Suprapubic skin (tissue), 4 donors: Measurements from ENCODE around the gene NRSN1. TPM values are rescaled to one million over a fixed set of nuclear protein-coding genes. Genes with fewer than 3 reads are reported as not detected.

ENCODE experiments used
- DNase-seq, 2 donors: peaks; one replicate each; pipeline ENCODE4 v3.0.0-alpha.2; 2019; ENCODE audit warnings: low spot score in 2 of 2
- H3K27ac ChIP-seq: fragments of 200-600 bp; sonication (generic); one replicate; pipeline ENCODE4 v1.5.1; 2019
- H3K27me3 ChIP-seq: fragments of 200-600 bp; sonication (generic); one replicate; pipeline ENCODE4 v1.5.1; 2019
- H3K36me3 ChIP-seq: fragments of 200-600 bp; sonication (generic); one replicate; pipeline ENCODE4 v1.5.1; 2019
- H3K4me1 ChIP-seq: fragments of 200-600 bp; sonication (generic); one replicate; pipeline ENCODE4 v1.5.1; 2019
- H3K4me3 ChIP-seq: fragments of 200-600 bp; sonication (generic); one replicate; pipeline ENCODE4 v1.5.1; 2019; ENCODE audit warnings: mild to moderate bottlenecking
- H3K9me3 ChIP-seq: fragments of 200-600 bp; sonication (generic); one replicate; pipeline ENCODE4 v1.5.1; 2019
- CTCF ChIP-seq, 2 donors: fragments of 200-600 bp in 1 of 2; fragments of 450-650 bp in 1 of 2; sonication (generic) in 1 of 2; IDR thresholded peaks; one replicate each; pipeline ENCODE4 v1.5.1; 2016 to 2019; ENCODE audit warnings: antibody characterized with exemption in 2 of 2, mild to moderate bottlenecking in 1 of 2, moderate library complexity in 1 of 2
- EP300 ChIP-seq: sonication (generic); formaldehyde crosslinking; IDR thresholded peaks from one replicate; pipeline ENCODE4 v1.6.1; 2017; ENCODE audit warnings: antibody characterized with exemption
- POLR2A ChIP-seq, 2 donors: fragments of 450-650 bp; IDR thresholded peaks; one replicate each; pipeline ENCODE4 v1.6.1; 2017; ENCODE audit warnings: antibody characterized with exemption in 2 of 2, mild to moderate bottlenecking in 2 of 2, moderate library complexity in 2 of 2
- POLR2AphosphoS5 ChIP-seq, 3 donors: sonication (generic); formaldehyde crosslinking; IDR thresholded peaks; one replicate each; pipeline ENCODE4 v1.6.1; 2017; ENCODE audit warnings: antibody characterized with exemption in 3 of 3
- WGBS: methylation state at CpG from one replicate; pipeline ENCODE4 v1.1.5; 2018; 5-methylcytosine and 5-hydroxymethylcytosine counted together
- total RNA-seq, 4 donors: library from RNA; depleted of rRNA; stranded (reverse); fragments of >200 nt; gene quantifications; one replicate each; pipeline ENCODE4 v1.1.0, GENCODE V29; 2016

The NRSN1 gene
- total RNA-seq, 4 donors from 2014 or later: not detected

- 72% methylated on average over 5 of the region's 5 CpGs for WGBS
- Histone ChIP-seq H3K27ac (no peak overlapping the region), H3K4me3 (no peak overlapping the region), H3K27me3 (no peaks in the 10 kb centered on the region), H3K4me1 (no peaks in the 10 kb centered on the region), H3K36me3 (no peaks in the 10 kb centered on the region), H3K9me3 (no peaks in the 10 kb centered on the region)
- DNase-seq: no peak
- TF ChIP-seq POLR2A (IDR thresholded peaks at IDR 0.05) (no peak), POLR2AphosphoS5 (IDR thresholded peaks at IDR 0.05) (no peak), CTCF (IDR thresholded peaks at IDR 0.05) (no peak)
Observed at GRCh38 chr6:24106291-24106690, 19.7 kb upstream of the NRSN1 start.

DNA sequence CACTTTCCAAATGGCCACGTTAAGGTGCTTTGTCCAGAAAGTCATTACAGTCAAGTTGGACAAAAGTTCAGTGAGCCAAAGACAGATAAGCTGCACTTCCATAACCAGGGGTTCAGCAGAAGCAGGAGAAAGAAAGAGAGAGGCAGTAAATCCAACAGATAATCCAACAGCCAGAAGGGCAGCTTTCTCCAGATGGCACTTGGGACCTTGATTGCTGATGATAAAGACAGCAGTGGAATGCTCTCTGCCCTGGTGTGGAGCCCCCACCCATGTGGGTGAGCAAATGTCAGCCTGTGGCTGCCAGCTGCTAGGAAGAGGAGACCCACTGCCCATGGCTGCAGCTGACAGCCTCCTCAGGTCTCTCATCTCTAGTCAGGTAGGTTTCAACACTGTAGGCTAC lies 18.7 kb upstream of the NRSN1 start:
- no peak for DNase-seq
- H3K27ac ChIP-seq: no peak overlapping the region
- no peak overlapping the region for H3K4me3 ChIP-seq
- H3K4me1 ChIP-seq: no peaks in the 10 kb centered on the region
- H3K9me3 ChIP-seq: no peaks in the 10 kb centered on the region
- H3K27me3 ChIP-seq: no peaks in the 10 kb centered on the region
- 87% methylated on average over 1 of the region's 1 CpG for WGBS
- TF ChIP-seq POLR2A (IDR thresholded peaks at IDR 0.05) (no peak), EP300 (no peak), CTCF (IDR thresholded peaks at IDR 0.05) (no peak), POLR2AphosphoS5 (IDR thresholded peaks at IDR 0.05) (no peak)
- no peaks in the 10 kb centered on the region for H3K36me3 ChIP-seq

GRCh38 chr6:24108056-24108455 lies 18.0 kb upstream of the NRSN1 start:
- 75% methylated on average over 6 of the region's 6 CpGs for WGBS

GRCh38 chr6:24110417-24110816 lies 15.6 kb upstream of the NRSN1 start:
- no peak overlapping the region for H3K27ac ChIP-seq
- H3K4me1 ChIP-seq: no peaks in the 10 kb centered on the region
- no peaks in the 10 kb centered on the region for H3K9me3 ChIP-seq
- no peaks in the 10 kb centered on the region for H3K36me3 ChIP-seq
- H3K27me3 ChIP-seq: no peaks in the 10 kb centered on the region
- no peak overlapping the region for H3K4me3 ChIP-seq
- DNase-seq: no peak
- 0% methylated on average over 1 of the region's 1 CpG for WGBS
- no peak for TF ChIP-seq POLR2A (IDR thresholded peaks at IDR 0.05)
- no peak for TF ChIP-seq CTCF (IDR thresholded peaks at IDR 0.05)
- TF ChIP-seq EP300: no peak
- TF ChIP-seq POLR2AphosphoS5 (IDR thresholded peaks at IDR 0.05): no peak

More at GRCh38 chr6:24108056-24108455, 18.0 kb upstream of the NRSN1 start:
- Histone ChIP-seq H3K27ac (no peak overlapping the region), H3K9me3 (no peaks in the 10 kb centered on the region), H3K27me3 (no peaks in the 10 kb centered on the region), H3K4me3 (no peak overlapping the region), H3K36me3 (no peaks in the 10 kb centered on the region), H3K4me1 (no peaks in the 10 kb centered on the region)
- TF ChIP-seq CTCF (IDR thresholded peaks at IDR 0.05) (no peak), EP300 (no peak), POLR2A (IDR thresholded peaks at IDR 0.05) (no peak), POLR2AphosphoS5 (IDR thresholded peaks at IDR 0.05) (no peak)
- no peak for DNase-seq

- Histone ChIP-seq H3K4me1 (no peaks in the 10 kb centered on the region), H3K36me3 (no peaks in the 10 kb centered on the region), H3K4me3 (no peak overlapping the region), H3K9me3 (no peaks in the 10 kb centered on the region), H3K27ac (no peak overlapping the region), H3K27me3 (no peaks in the 10 kb centered on the region)
- no peak for TF ChIP-seq POLR2A (IDR thresholded peaks at IDR 0.05)
- no peak for TF ChIP-seq CTCF (IDR thresholded peaks at IDR 0.05)
- no peak for TF ChIP-seq POLR2AphosphoS5 (IDR thresholded peaks at IDR 0.05)
- TF ChIP-seq EP300: no peak
- no peak for DNase-seq
Observed at GRCh38 chr6:24113891-24114290, 12.1 kb upstream of the NRSN1 start.
